Nephron (organoid): ENCODE results near the gene DSCAML1.

ENCODE experiments used
- H3K27ac Mint-ChIP-seq, 3 experiments: 2 replicates each; pipeline ENCODE4 v1.8.0; 2020; ENCODE audit warnings: mixed read lengths in 3 of 3, mild to moderate bottlenecking in 2 of 3, moderate library complexity in 1 of 3
- H3K27me3 Mint-ChIP-seq: 2 replicates; pipeline ENCODE4 v1.8.0; 2021; ENCODE audit warnings: low read depth, mild to moderate bottlenecking, moderate library complexity, mixed read lengths
- H3K36me3 Mint-ChIP-seq: 2 replicates; pipeline ENCODE4 v1.8.0; 2020; ENCODE audit warnings: low read depth, mixed read lengths
- H3K4me1 Mint-ChIP-seq: 2 replicates; pipeline ENCODE4 v1.8.0; 2020; ENCODE audit warnings: mixed read lengths
- H3K4me3 Mint-ChIP-seq, 3 experiments: 2 replicates each; pipeline ENCODE4 v1.8.0; 2020; ENCODE audit warnings: mild to moderate bottlenecking in 3 of 3, mixed read lengths in 3 of 3, moderate library complexity in 2 of 3
- H3K9me3 Mint-ChIP-seq: 2 replicates; pipeline ENCODE4 v1.8.0; 2020; ENCODE audit warnings: mixed read lengths
- CTCF ChIP-seq, 3 experiments: fragments of 200-600 bp; sonication (generic); IDR thresholded peaks; one replicate each; pipeline ENCODE4 v1.5.0; 2021; ENCODE audit warnings: antibody characterized with exemption in 3 of 3; ENCODE audit not compliant: unreplicated experiment in 3 of 3

Gene DSCAML1

DNA sequence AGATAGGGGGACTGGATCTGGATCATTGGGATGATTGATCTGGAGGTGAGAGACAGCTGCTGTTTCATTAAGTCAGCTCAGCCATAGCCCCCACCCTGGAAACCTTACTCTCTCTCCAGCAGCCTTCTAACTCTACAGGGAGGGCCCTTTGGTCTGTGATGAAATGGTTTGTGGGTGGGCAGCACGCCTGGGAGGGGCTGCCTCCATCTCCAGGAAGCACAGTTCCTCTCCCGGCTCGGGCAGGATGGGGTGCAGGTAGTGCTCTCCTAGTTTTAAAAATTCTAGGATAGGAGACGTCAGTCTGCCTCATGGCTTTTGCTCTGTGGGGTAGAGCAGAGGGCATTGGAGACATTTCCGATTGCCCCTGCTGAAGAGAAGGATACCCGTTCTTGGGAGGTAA is 379.7 kb downstream of the DSCAML1 start:
- H3K9me3 Mint-ChIP-seq, result no peaks in the 10 kb centered on the region
- no peak overlapping the region for H3K4me3 Mint-ChIP-seq
- H3K27me3 Mint-ChIP-seq, result peaks cover 10% of the 10 kb centered on the region
- no peak for TF ChIP-seq CTCF (IDR thresholded peaks at IDR 0.05; ENCODE audit: unreplicated experiment in 3 of 3)
- no peaks in the 10 kb centered on the region for H3K4me1 Mint-ChIP-seq
- no peaks in the 10 kb centered on the region for H3K36me3 Mint-ChIP-seq
- no peak overlapping the region for H3K27ac Mint-ChIP-seq

- Mint-ChIP-seq H3K4me3 (no peak overlapping the region), H3K27ac (no peak overlapping the region), H3K27me3 (peaks cover 4% of the 10 kb centered on the region), H3K4me1 (peaks cover 7% of the 10 kb centered on the region), H3K9me3 (no peaks in the 10 kb centered on the region), H3K36me3 (peaks cover 7% of the 10 kb centered on the region)
- no peak for TF ChIP-seq CTCF (IDR thresholded peaks at IDR 0.05; ENCODE audit: unreplicated experiment in 3 of 3)
These were observed 381.6 kb downstream of the DSCAML1 start for GRCh38 chr11:117415358-117415896.

DNA sequence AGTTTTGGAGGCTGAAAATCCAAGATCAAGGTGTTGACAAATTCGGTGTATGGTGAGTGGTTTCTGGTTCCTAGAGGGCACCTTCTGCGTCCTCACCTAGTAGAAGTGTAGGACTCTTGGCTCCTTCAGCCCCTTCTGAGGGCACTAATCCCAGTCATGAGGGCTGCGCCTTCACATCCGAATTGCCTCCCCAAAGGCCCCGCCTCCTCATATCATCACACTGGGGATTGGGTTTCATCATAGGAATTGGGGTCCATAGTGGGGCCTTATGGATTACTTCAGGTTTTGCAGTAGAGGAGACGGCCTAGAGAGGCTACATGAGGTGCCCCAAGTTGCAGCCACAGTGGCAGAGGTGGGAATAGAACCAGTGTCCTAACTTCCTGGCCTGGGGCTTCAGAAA is 382.3 kb downstream of the DSCAML1 start:
- no peak overlapping the region for H3K4me3 Mint-ChIP-seq
- no peak overlapping the region for H3K27ac Mint-ChIP-seq
- peaks cover 7% of the 10 kb centered on the region for H3K4me1 Mint-ChIP-seq
- H3K9me3 Mint-ChIP-seq, result no peaks in the 10 kb centered on the region
- H3K36me3 Mint-ChIP-seq, result peaks cover 12% of the 10 kb centered on the region
- peaks cover 4% of the 10 kb centered on the region for H3K27me3 Mint-ChIP-seq
- TF ChIP-seq CTCF (IDR thresholded peaks at IDR 0.05; ENCODE audit: unreplicated experiment in 3 of 3), result no peak

GRCh38 chr11:117413616-117414015 is 383.4 kb downstream of the DSCAML1 start:
- Mint-ChIP-seq H3K36me3 (peaks cover 21% of the 10 kb centered on the region), H3K27ac (no peak overlapping the region), H3K4me3 (no peak overlapping the region), H3K9me3 (no peaks in the 10 kb centered on the region), H3K4me1 (peaks cover 7% of the 10 kb centered on the region), H3K27me3 (peaks cover 4% of the 10 kb centered on the region)
- no peak for TF ChIP-seq CTCF (IDR thresholded peaks at IDR 0.05; ENCODE audit: unreplicated experiment in 3 of 3)

- Mint-ChIP-seq H3K27ac (no peak overlapping the region), H3K4me3 (no peak overlapping the region), H3K27me3 (peaks cover 4% of the 10 kb centered on the region), H3K9me3 (no peaks in the 10 kb centered on the region), H3K4me1 (peaks cover 7% of the 10 kb centered on the region), H3K36me3 (peaks cover 29% of the 10 kb centered on the region)
- no peak for TF ChIP-seq CTCF (IDR thresholded peaks at IDR 0.05; ENCODE audit: unreplicated experiment in 3 of 3)
These were observed 384.3 kb downstream of the DSCAML1 start for GRCh38 chr11:117412653-117413275.

DNA sequence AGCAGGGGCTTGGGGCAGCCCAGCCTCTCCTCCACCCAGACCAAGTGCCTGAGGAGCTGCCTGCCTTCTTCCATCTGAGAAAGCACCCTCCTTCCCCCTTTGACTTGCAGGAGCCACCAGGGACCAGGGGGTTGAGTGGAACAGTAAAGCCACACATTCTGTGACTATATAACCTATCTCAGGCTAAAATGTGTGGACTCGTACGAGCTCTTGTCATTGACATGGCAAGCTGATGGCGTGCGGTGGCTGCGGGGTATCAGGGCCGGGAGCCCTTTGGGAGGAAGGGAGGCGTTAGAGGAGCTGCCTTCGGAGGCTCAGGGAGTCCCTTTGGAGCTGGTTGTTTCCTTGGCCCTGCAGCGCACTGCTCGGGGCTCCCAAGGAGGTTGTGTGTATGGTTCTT is 384.8 kb downstream of the DSCAML1 start:
- Mint-ChIP-seq H3K9me3 (no peaks in the 10 kb centered on the region), H3K27me3 (no peaks in the 10 kb centered on the region), H3K27ac (no peak overlapping the region), H3K4me1 (peaks cover 7% of the 10 kb centered on the region), H3K4me3 (no peak overlapping the region), H3K36me3 (peaks cover 32% of the 10 kb centered on the region)
- no peak for TF ChIP-seq CTCF (IDR thresholded peaks at IDR 0.05; ENCODE audit: unreplicated experiment in 3 of 3)
